Muscle of leg (tissue), 9 donors: ENCODE measurements around the gene EIF4G3. TPM values are rescaled to one million over a fixed set of nuclear protein-coding genes. Genes with fewer than 3 reads are reported as not detected.

Source experiments
- polyA plus RNA-seq, 8 donors: library from polyadenylated mRNA; unstranded; fragments of 120-200 nt; gene quantifications; one replicate each; pipeline versions ENCODE4 v1.2.1 to v1.2.3, GENCODE V29; 2013; ENCODE audit warnings: inconsistent platforms in 1 of 8, low replicate concordance in 1 of 8; ENCODE audit not compliant: insufficient read length in 8 of 8, insufficient read depth in 1 of 8
- total RNA-seq: library from RNA; stranded (reverse); fragments of 120-200 nt; gene quantifications from one replicate; pipeline ENCODE4 v1.2.4, GENCODE V29; 2013

The EIF4G3 gene
- total and polyA plus RNA-seq, 9 donors = 23.4 to 42.0 (median 34.0) TPM

Other genes with a start within 250 kb of the EIF4G3 start
- gene ECE1, start 113.6 kb upstream of the EIF4G3 start, total RNA-seq = 18.0 TPM
- gene ECE1, start 113.6 kb upstream of the EIF4G3 start, polyA plus RNA-seq = 10 to 100 TPM; 24.2 to 40.0 (median 33.1) TPM